GM13977 (cell line): ENCODE measurements around the gene ZNF695.

ENCODE experiments used
- DNase-seq: peaks from one replicate; pipeline ENCODE4 v3.0.0; 2012; ENCODE audit warnings: low spot score
- in situ Hi-C: fragments of 300-500 bp; cut with MboI; formaldehyde crosslinking; loops from one replicate; pipeline ENCODE4 v1.12.0; 2022; ENCODE audit warnings: low sequenced_read_pairs, low pct_unique_long_range_greater_than_20kb, mixed read lengths, inconsistent platforms; ENCODE audit not compliant: unreplicated experiment
- TF ChIP-seq, protein P1 (sequence below): IDR thresholded peaks from 2 replicates; pipeline ENCODE4 v1.5.1; 2012; ENCODE audit warnings: mild to moderate bottlenecking, control low read depth; ENCODE audit not compliant: insufficient read depth; ENCODE audit errors: extremely low read depth, missing control alignments

The ZNF695 gene

DNA sequence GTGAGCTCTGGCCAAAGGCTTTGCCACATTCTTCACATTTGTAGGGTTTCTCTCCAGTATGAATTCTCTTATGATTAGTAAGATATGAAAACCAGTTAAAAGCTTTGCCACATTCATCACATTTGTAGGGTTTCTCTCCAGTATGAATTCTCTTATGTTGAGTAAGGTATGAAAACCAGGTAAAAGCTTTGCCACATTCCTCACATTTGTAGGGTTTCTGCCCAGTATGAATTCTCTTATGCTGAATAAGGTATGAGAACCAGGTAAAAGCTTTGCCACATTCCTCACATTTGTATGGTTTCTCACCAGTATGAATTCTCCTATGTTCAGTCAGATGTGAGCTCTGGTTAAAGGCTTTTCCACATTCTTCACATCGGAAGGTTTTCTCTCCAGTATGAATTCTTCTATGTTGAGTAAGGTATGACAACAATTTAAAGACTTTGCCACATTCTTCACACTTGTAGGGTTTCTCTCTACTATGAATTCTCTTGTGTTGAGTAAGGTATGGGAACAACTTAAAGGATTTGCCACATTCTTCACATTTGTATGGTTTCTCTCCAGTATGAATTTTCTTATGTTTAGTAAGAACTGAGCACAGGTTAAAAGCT lies 20.7 kb downstream of the ZNF695 start:
- TF ChIP-seq, protein P1, sequence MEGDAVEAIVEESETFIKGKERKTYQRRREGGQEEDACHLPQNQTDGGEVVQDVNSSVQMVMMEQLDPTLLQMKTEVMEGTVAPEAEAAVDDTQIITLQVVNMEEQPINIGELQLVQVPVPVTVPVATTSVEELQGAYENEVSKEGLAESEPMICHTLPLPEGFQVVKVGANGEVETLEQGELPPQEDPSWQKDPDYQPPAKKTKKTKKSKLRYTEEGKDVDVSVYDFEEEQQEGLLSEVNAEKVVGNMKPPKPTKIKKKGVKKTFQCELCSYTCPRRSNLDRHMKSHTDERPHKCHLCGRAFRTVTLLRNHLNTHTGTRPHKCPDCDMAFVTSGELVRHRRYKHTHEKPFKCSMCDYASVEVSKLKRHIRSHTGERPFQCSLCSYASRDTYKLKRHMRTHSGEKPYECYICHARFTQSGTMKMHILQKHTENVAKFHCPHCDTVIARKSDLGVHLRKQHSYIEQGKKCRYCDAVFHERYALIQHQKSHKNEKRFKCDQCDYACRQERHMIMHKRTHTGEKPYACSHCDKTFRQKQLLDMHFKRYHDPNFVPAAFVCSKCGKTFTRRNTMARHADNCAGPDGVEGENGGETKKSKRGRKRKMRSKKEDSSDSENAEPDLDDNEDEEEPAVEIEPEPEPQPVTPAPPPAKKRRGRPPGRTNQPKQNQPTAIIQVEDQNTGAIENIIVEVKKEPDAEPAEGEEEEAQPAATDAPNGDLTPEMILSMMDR, result no peak
- in situ Hi-C loops, result no loop called here
- no peak for DNase-seq

DNA sequence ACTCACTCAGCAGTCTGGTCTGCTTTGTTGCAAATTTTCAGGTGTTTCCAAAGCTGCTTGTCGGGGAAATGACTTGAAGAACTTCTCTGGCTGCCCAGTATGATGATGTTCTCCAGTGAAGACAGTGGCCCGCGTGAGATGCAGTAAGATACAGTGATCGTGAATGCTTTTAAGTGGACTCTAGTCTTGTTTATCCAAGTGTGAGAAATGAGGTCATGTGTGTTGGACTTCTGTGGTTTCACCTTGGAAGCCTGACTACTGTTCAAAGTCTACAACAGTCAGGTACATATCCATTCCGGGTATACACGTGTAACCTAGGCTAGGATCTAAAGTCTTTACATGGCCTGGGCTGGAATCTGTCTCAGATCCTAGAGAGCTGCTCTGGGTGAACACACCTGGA lies 29.1 kb downstream of the ZNF695 start:
- in situ Hi-C loops, result no loop called here
- TF ChIP-seq, protein P1, result no peak
- DNase-seq, result no peak

DNA sequence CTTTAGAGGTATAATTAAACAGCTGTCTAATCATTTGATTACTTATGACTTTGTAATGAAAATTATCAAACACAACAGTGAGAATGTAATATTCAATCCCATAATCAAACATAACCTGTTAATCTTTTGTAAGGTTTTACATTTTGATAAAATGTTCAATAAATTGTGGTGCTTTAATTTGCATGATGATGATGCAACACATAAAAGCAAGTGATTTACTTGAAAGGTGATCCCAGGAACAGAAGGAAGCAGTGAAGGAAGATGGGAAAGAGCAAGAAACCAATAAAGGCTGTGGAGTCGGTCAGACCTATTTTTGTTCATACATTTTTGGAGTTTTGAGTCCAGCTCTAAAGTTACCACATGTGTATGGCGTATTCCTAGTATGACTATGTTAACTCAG lies 29.6 kb downstream of the ZNF695 start:
- in situ Hi-C loops, result no loop called here
- TF ChIP-seq, protein P1, result no peak
- DNase-seq, result no peak

DNA sequence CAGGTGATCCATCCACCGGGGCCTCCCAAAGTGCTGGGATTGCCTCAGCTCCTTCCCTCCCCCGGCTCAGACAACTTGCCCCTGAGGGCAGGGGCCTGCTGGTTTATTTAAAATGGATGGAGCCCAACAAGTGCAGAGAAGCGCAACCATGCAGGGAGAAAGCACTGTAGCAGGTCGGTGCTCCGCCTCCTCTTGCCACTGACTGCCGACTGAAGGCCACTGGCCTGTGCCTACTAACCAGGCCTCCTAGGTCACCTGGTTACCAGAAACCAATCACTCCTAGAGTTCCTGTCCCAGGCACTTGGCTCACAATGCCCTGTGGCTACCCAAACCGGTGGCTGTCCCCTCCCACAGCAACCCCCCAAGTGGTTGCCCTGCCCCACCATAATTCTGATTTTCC lies 35.9 kb downstream of the ZNF695 start:
- in situ Hi-C loops, result no loop called here
- TF ChIP-seq, protein P1, result no peak
- no peak for DNase-seq

DNA sequence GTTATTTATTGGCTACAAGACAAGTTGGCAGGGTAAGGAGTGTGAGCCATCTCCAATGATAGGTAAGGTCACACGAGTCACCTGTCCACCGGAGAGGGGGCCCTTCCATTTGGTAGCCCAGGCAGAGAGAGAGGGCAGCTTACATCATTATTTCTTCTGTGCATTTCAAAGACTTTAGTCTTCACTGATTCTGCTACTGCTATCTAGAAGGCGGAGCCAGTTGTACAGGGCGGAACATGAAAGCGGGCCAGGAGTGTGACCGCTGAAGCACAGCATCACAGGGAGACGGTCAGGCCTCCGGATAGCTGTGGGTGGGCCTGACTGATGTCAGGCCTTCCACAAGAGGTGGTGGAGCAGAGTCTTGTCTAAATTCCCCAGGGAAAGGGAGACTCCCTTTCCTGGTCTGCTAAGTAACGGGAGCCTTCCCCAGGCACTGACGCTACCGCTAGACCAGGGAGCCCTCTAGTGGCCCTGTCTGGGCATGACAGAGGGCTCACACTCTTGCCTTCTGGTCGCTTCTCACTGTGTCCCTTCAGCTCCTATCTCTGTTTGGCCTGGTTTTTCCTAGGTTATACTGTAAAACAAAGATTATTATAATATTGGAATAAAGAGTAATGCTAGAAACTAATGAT lies 36.7 kb downstream of the ZNF695 start:
- TF ChIP-seq, protein P1, result peak; percentile 92
- in situ Hi-C loops, result no loop called here
- no peak for DNase-seq

DNA sequence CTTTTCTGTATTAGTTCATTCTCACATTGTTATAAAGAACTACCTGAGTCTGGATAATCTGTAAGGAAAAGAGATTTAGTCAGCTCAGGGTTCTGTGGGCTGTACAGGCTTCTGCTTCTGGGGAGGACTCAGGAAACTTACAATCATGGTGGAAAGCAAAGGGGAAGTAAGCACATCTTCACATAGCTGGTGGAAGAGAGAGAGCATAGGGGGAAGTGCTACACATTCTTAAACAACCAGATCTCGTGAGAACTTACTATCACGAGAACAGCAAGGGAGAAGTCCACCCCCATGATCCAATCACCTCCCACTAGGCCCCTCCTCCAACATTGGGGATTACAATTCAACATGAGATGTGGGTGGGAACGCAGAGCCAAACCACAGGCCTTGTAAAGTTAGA lies 38.2 kb downstream of the ZNF695 start:
- DNase-seq, result no peak
- TF ChIP-seq, protein P1, result no peak
- in situ Hi-C loops, result no loop called here
